GM18498 (cell line): ENCODE measurements around the gene ELMO1.
A peak's percentile ranks its signal among the peaks of the same experiment; 100 is the strongest.

Experiments
- ATAC-seq: cut with Tn5 transposase; IDR thresholded peaks from one replicate; pipeline ENCODE4 v1.9.1; 2021; ENCODE audit warnings: mild to moderate bottlenecking, moderate library complexity; ENCODE audit not compliant: unreplicated experiment

The ELMO1 gene

DNA sequence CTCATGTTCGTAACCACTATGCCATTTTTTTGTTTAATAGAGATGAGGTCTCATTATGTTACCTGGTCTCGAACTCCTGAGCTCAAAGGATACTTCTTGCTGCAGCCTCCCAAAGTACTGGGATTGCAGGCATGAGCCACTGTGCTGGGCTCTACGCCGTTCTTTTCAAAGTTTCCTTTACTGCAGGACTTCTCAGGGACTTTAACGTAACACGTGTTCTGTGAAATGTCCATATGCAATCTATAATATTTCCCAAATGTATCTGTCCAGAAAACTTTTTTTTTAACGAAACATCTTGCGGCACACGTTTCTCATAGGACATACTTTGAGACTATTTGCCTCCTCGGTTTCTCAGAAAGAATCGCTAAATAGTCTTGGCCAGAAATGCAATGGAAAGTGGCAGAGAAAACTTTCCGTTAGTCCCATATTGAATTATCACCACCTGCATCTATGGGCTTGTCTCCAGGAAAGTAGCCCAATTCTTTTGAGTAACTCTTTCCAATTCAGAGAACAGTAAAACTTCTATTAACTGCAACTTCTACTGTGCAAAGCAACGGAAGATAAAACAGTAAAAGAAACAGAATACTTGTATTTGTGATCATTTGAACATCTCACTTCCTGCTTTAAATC lies 96.3 kb downstream of the ELMO1 start:
- no peak for ATAC-seq

DNA sequence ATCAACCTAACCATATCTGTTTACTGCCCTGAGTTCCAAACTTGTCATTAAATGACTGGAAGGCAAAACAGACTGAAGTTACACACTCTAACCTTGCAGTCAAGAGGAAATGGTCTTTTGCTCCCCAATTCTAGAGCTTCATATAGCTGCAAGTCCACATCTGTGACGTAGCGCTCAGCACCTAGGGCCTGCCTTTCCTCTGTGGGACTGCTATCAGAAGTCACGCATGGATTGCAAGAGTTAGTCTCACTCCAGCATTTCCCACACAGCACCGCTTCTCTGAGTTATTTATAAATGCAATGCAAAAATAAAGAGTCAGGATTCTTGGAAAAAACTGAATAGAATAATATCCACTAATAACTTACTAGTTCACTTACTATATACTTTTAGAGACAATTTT lies 96.9 kb downstream of the ELMO1 start:
- ATAC-seq = no peak

DNA sequence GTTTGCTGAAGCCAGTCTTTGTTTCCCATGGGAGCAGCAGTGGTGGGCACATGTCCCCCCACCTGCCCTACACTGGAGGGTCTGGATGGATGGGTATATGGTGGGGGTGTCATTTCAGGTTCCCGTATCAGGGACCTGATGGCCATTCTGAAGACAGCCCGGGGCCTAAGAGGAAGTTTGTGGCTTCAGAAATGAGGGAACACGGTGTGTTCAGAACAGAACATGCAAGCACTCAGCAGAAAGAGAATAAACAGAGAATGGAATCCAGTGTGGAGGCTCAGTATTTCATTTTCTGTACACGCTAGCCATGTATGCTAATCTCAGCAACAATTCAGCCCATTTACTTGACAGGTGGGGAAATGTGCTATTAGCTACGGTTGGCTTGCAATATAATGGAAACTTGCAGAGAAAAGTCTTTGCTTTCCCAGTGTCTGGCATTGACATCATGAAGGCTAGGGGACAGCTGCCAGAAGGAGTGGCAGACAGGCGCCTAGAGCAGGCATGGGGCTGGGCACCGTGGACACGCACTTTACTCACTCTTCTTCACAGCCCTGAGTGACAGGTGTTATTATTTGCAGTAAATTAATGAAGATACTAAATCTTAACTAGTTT lies 98.6 kb downstream of the ELMO1 start:
- no peak for ATAC-seq

DNA sequence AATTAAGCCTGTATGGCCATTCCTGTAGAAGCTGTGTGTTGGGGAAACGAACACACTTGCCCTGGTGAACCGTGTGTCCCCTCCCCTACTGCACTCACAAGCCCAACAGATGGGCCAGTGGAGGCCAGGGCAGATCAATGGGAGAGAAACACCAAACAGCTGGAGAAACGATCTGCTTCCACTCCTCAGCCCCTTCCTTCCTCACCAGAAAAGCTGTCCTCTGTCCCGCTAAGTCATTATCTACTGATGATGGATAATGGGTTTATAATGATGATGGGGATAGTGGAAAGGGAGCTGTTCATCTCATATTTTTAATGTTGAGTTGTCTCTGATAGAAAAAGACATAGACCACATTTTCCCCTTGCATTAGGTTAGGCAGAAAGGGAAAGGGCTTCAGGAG lies 99.7 kb downstream of the ELMO1 start:
- ATAC-seq = no peak

DNA sequence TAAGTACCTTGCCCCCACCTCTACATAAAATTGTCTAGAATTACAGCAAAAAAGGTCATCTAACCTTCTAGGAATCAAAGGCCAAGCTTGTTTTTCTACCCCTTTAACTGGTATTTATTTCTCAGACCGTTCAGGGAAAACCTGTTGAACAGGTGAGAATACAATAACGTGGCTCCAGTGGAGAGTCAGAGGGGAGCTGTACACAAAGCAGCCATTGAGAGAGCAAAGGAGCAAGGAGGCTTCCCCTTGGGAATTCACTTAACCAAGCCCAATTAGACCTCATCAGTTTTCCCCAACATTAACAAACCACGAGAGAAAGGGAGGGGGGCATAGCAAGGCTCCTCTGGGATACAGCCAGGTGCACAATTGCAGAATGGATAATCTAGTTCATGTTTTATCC lies 101.9 kb downstream of the ELMO1 start:
- no peak for ATAC-seq

DNA sequence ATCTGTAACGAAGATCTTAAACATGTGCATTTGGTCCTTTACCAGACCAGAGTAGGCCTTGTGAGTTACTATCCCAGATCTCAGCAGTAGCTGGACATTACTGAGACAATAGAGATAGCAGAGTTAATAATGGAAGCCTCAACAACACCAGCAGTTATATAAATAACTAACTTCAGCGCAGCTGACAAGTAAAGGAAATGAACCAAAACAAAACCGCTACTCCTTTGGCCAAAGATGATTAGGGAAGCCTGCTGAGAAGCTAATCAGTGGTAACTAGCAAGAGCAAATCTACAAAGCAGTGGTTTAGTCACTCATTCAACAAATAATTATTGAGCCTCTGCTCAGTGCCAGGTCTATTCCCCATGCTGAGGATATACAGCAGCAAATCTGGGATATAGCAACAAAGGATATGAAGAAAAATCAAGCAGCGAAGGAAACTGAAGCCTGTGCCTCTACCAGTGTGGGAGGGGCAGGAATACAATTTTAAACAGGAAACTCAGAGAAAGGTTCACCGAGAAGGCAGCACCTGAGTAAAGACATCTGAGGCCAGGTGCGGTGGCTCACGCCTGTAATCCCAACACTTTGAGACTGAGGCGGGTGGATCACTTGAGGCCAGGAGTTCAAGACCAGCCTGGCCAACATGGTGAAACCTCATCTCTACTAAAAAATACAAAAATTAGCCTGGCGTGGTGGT lies 103.6 kb downstream of the ELMO1 start:
- peak; percentile 27 for ATAC-seq

DNA sequence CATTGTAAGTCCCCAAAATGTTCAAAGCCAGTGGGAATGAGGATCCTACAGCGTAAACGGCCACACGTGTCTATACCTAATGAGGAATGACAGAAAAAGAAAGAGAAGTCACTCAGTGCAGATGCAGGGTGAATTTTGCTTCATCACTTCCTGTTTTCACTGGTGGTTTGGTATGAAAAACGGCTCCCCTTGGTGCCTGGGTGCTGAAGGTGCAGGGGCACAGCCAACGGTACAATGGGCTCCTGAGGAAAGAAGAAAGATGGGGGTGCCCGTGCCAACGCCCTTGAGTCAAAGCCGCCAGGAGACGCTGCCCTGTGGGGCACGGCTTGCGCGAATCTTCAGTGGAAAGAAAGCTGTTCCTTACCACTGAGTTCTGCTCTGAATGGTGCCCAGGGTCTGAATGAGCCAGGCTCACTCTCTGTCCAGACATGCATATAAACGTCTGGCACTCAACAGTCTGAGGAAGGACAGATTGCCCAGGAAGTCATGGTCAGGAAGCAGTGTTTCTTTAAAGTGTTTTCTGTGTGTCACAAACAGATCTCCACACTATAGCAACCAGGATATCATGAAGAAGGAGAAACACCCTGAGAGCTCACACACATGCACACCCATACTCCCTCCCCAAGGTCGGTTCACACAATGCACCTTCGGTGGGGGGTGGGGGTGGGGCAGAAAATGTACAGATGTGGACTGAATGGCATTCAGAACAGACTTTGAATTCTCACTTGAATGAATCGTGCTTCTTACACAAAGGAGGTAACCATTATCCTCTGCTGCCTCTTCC lies 105.8 kb downstream of the ELMO1 start:
- ATAC-seq = peak; percentile 66

DNA sequence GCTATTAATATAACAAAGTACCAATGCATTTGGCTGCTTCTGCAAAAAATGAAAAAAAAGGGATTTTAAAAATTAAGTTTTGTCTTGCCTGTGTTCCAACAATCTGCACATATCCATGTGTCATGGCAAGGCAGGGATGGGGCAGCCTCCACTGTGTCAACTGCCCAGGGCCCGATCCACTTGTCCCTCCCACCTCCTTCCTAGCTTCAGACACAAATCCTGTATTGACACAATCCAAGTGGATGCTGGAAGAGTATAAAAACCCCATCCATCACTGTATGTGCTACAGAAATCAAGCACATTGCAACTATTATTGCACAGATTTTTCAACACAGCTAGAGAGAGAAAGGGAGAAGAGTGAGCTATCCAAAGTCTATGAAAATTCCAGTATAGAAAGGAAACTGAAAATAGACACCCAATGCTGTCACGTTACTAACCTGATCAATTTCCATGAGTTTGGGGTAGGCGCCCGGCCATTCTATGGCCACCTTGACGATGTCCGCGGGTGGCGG lies 106.4 kb downstream of the ELMO1 start:
- ATAC-seq = no peak

DNA sequence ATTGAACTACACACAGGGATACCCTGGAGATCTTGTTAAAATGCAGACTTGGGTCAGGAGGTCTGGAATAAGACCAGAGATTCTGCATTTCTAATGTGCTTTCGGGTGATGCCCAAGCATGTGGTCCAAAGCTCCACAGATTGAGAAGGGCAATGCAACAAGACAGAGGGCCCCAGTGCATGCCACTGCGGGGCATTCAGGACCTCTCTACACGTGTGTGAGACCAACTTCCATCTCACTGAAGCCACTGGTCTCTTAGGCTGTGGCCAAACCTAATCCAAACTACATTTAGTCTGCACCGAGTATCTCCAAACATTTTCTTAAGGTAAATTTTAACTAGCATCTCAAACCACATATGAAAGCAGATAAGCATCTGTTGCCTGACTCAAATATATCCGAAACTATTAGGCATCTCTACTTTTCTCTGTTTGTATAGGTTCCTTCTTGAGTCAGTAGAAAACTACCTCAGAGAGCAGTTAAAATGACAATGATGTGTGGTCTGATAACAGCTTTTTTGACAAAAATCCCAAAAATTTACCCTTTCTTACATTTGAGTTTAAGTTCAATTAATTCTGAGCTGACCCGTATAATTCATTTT lies 107.5 kb downstream of the ELMO1 start:
- peak; percentile 37 for ATAC-seq

DNA sequence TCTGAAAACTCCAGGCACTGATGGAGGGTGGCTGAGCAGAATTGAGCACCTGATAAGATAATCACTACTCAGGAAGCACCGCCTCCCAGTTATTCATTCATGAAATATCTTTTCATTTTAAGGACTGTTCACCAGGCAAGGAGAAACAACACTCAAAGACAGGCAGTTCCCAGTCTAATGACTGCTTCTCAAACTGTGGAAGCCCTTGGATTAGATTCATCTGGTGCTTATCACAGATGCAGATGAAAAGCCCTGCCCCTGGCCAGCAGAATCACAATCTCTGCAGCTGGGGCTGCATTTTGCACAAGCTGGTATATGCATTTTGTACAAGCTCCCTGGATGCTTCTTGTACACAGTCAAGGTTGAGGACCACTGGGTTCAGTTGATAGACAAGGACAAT lies 109.7 kb downstream of the ELMO1 start:
- no peak for ATAC-seq

DNA sequence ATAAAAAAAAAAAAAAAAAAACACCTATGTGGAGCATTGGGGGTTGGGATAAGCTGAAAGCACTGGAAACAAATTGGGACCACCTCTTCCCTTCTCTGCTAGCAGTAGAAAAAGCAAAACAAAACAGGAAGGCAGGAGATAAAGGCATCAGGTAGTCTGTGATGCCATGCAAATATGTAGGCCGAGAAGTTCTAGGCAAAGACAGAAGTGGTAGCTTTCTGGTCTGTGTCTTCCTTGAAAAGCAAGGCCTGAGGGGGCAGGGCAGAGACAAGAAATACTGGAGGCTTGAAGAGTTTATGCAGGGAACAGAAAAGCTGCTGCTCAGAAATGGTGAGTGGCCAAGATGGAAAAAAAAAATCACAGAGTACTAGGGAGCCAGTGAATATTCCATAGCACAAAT lies 111.1 kb downstream of the ELMO1 start:
- no peak for ATAC-seq

DNA sequence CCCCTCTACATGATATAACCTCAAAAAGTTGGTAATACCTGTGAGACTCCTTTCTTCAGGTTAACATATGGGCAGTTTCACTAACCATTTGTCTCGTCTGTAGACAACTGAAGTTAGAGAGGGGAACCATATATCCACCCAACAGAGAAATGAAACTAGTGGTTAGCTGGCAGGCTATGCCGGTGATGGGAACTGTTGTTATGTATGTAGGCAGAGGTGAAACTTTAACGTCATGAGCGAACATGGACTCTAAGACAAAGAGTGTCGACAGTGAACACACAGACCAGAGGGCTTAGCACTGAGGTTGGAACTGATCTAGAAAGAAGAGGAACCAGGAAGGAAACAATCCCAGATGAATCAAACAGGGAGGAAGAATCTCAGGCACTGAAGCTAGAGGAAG lies 112.4 kb downstream of the ELMO1 start:
- ATAC-seq = peak; percentile 93

DNA sequence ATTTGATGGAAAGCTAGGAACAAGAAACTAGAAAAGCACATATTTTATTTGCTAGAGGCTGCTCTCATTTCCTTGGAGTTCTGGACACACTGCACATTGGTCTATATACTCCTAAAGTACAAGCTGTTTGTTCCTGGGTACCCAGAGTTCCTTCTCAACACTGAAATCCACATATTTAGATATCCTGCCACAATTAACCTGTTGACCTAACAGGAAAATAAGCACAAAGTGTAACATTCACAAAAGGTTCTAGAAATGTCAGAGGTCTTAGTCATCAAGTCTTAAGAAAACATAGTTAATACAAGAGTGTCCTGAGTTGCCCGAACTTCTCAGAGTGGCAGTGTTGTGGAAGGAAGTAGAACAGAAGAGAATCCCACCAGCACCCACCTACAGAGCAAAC lies 115.6 kb downstream of the ELMO1 start:
- ATAC-seq = no peak

DNA sequence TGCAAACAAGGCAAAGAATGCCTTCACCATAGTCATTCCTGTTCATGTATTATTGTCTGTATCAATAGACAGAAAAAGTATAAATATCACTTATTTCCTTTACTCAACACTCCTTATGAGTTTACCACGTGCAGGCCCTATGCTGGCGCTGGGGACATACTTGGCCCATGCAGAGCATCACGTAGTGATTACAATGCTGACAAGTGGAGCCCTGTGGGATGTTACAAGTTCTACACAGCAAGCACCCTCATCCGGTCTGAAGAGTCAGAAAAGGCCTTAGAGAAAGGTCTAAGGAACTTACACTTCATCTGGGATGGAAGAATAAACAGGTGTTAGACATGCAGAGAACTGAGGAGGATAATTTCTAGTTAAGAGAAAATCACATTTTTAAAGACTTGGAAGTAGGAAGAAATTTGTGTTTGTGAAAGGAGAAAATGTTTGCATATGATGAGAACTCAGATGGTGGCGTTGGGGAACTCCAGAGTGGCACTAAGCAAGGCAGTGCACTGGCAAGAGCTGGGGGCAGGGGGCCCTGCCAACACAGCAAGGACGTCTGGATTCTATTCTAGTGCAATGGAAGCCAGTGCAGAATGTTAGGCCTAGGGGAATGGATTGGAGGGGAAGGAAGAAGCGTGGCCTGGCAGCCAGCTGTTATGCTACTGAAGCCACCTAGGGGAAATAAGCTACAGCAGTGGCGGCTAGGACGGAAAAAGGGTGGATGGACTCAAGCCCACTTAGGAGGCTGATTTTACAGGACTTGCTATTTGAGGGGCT lies 116.2 kb downstream of the ELMO1 start:
- ATAC-seq = no peak

DNA sequence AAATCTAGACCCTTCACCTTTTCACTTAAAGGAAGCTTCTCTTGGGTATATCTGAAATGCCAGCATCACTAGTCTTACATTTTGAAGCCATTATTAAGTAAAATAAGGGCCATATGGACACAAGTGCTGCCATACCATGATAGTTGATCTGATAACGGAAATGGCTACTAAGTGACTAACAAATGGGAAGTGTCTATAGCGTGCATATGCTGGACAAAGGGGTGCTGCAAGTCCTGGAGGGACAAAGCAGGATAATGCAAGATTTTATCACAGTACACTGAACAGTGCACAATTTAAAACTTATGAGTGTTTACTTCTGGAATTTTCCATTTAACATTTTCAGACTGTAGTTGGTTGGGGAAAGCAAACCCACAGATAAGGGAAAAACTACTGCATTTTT lies 117.9 kb downstream of the ELMO1 start:
- ATAC-seq = no peak

DNA sequence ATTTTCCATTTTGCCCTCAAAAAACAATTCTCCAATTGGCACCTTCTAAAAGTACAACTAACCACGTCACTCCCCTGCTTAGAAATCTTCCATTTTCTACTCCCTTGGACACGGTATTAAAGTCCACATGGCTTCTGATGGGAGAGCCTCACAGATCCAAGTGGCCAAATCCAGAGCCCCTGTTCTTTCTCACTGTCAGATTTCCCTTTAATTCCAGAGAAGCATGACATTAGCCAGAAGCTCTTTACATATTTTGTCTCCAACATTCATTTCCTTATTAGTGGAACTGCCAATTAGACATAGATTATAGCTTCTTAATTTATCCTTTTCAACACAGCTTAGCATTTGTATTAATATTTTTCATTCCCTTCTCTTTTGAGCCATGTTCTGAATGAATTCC lies 118.7 kb downstream of the ELMO1 start:
- no peak for ATAC-seq

DNA sequence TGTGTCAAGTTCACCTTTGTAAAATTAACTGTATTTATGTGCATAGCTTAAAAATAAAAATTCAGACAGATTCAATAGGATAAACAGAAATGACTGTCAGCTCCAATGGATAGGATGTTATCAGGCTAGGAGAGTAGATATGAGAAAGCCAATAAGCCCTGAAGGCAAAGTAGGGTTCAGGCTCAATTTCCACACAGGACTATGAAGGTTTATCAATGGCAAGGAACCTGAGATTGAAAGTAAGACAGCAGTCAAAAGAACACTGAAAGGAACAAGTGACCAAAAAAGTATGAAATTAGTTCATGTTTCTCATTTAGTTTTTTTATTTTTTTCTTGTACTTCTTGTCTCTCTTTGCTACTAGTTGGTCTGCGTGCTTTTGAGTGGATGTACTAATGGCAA lies 121.4 kb downstream of the ELMO1 start:
- no peak for ATAC-seq

DNA sequence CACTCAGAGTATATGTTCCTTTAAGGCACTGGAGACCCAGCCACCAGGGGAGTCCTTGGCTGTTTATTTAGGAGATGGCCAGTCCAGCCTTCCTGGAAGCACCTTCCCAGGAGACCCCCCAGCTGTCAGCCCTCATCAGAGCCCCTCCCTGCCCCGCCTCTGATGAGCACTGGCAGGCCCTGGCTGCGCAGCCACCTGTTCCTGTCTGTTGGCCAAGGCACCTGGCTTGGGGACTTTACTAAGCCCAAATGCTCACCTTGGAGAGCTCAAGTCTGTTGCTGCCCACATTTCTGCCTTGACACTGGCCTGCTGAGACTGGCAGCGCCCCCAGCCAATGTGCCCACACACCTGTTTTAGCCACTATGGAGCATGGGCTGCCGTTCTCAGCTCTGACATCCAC lies 124.7 kb downstream of the ELMO1 start:
- ATAC-seq = no peak

DNA sequence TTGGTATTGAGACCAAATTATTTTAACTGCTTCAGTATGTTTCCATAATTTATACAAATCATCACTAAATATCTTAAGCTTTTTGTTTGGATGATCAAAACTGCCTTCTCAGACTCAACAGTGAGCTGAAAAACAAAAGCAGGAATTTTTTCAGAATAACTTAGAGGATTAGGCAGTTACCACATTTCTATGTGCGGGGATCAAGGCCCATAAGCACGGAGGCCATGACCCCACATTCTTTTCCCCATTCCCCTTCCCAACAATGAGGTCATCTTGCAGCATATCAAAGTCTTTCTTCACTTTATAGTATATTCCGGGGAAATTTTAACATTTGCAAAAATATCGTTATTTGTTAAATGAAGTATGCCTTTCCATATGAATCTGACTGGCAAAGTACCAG lies 125.8 kb downstream of the ELMO1 start:
- ATAC-seq = no peak

DNA sequence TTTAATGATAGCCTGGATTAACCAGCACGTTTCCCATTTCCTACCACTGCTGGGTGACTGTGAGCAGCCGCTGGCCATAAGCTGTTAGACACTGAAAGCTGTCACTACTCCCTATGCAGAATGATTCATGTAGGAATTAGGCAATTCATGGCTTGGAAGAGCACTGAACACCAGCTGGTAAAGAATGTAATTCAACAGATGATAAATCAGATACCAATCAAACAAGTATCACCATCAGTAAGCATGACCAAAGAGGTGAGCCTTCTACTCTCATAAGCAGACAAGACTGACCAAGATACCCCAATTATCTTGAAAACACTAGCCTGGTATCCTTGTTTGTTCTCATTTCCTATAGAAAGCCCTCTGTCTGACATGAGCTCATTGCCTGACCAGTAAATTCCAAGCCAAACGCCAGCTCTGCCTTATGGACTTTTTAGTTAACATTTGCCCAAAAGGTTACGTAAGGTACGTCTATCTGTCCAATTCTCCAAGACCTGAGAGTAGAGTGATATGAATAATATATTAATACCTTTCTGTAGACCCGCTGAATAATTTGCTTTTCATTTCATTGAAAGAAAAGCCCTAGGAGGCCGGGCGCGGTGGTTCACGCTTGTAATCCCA lies 127.7 kb downstream of the ELMO1 start:
- no peak for ATAC-seq
